Urothelium cell line (cell line): ENCODE data around the gene MYO7B.

Experiments used
- DNase-seq: peaks from one replicate; pipeline ENCODE4 v3.0.0; 2011; ENCODE audit warnings: low spot score, mixed read lengths
- FAIRE-seq: peaks from 2 replicates; lab custom pipeline; 2011; peaks lifted over from hg19 to GRCh38; lab: Jason Lieb, UNC

Gene MYO7B

DNA sequence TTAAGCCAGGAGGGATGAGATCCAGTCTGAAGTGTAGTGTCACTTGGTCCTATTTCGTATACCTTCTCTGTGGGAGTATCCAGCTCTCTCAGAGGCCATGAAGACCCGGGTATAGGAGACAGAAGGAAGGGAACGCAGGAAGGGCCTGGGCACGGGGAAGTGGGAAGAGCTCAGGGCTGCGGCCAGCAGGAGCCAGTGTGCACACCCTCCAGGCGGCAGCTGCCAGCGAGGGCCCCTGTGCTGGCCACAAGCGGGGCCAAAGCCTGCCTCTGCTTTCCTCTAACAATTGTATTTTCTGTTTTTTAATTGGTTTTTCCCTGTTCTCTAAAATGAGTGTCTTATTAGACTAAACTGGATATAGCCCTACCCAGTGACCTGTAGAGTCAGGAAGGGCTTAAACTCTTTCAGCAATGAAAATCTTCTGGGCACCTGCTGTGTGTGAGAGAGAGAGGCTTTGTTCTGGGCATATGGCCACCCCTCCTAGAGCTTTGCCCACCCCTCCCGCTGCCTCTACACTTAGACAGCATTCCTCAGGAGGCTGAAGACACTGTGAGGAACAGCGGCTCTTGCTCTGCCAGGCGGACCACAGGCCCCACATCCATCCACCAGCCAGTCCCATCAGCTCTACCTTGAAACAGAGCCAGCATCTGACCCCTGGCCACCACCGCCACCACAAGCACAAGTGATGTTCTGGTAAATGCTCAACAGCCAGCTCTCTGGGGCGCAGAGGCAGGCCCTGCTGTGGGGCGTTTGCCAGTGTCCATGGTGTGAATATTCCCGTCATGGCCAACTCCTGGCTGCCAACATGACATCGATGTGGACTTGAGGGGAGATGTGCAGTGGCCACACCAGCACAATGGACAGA is 120.0 kb downstream of the MYO7B start:
- FAIRE-seq, result no peak

DNA sequence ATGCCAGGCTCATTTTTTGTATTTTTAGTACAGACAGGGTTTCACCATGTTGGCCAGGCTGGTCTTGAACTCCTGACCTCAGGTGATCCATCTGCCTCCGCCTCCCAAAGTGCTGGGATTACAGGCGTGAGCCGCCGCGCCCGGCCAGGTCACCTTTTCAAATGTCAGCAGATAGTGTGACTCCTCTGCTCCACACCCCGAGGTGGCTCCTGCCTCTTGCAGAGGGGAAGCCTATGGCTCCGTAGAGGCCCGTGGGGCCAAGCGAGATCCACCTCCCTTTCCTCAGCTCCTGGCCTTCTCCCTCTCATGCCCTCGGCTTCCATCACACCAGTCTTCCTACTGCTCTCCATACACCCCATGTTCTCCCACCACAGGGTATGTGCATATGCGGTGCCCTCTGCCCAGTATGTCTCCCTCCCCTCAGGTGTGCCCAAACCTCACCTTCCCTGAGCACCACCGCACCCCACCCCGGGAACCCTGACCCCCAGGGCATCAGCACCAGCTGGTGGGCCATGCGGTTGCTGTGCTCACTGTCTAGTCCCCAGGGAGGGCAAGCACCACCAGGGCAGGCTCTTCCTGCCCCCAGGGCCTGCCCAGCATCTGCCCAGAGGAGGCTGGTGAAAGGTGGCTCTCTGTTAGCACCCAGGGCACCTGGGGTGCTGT is 121.2 kb downstream of the MYO7B start:
- FAIRE-seq, result peak; percentile 30
- no peak for DNase-seq

More for the DNA sequence above, 120.0 kb downstream of the MYO7B start:
- no peak for DNase-seq

DNA sequence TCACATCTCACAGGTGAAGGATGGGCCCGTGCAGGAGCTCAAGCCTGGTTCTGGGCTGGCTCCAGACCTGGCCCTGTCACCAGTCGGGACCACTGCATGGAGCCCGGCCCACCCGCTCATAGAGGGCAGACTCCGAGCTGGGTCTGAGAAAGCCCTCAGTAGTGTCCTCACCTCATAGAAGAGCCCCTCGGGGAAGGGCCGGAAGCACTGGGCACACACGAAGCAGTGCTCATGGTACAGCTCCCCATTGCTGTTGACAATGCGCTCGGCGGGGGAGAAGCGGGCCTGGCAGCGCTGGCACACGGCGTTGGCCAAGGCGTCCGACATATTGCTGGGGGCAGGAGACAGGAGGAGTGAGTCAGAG is 121.7 kb downstream of the MYO7B start:
- FAIRE-seq, result no peak

DNA sequence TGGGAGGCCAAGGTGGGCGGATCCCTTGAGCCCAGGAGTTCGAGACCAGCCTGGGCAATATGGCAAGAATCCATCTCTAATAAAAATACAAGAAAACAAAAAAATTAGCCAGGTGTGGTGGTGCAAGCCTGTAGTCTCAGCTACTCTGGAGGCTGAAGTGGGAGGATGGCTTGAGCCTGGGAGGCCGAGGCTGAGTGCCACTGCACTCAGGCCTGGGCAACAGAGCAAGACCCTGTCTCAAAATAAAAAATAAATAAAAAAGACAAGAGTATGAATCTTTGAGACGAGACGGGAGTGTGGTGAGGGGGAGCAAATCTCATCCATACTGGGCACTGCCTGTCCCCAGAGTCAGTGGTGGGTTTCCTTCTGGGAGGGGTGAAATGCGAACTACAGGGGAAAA is 122.7 kb downstream of the MYO7B start:
- no peak for FAIRE-seq
- no peak for DNase-seq

More for the DNA sequence above, 121.7 kb downstream of the MYO7B start:
- DNase-seq, result no peak

DNA sequence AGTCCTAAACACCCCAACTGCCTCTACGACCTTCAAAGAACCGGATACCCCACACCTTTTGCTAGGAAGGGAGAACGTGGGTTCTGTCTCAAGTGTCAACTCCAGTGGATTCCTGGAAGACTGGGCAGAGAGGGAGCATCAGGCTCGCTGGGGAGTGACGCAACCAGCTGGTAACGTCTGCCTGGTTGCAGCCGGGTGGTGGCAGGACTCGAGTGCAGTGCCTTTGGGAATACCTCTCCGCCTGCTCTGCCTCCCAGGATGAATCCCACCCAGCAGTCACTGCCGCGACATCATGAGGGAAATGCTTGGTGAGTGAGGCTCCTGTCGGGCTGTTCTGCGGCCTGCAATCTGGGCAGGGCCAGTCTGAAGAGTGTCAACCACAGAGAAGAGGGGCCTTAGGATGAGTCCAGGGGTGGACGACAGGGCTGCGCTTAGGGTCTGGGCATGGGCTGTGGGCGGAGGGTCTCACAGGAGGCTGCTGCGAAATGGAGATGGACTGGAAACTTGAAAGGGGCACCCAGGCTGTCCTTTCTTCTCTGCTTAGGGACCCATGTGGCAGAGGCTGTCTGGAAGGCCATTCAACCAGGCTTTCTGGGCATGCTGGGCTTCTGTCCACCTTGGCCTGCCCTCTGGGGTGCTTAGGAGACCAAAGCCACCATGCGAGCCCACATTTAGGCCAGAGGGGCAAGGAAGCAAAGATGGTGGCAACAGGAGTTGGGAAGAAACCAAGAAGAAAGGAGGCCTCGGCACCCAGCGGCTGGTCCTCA is 123.3 kb downstream of the MYO7B start:
- no peak for FAIRE-seq

DNA sequence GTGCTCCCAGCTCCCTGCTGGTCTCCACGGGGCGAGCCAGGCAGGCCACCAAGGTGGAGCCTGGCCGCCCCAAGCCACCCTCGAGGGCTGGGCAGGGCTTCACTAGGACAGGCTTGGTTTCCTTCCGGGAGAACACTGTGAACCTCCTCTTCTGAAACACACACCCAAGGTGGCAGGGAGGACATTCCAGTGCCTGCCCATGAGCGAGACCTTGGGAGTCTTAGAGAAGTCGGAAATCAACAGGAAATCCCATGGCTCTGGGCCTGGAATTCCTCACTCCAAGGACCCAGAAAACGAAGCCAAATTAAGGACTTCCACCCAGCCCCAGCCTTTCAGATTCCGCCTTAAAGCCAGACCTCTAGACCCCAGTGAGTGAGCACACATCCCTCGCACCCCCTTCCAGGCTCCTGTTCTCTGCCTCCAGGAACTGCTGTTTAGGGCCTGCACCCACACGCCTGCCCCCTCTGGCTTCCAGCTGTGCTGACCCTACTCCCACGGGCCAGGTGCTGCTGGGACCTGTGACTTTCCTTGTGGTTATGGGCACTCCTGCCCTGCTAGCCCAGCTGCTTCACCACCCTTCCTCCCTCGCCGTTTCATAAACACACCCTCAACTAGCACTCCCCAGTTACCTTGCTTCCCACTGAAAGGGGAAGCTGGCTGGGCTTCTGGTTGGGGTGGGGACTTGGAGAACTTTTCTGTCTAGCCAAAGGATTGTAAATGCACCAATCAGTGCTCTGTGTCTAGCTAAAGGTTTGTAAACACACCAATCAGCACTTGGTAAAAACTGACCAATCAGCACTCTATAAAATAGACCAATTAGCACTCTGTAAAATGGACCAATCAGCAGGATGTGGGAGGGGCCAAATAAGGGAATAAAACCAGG is 124.2 kb downstream of the MYO7B start:
- no peak for FAIRE-seq
- no peak for DNase-seq

More for the DNA sequence above, 123.3 kb downstream of the MYO7B start:
- DNase-seq, result no peak

DNA sequence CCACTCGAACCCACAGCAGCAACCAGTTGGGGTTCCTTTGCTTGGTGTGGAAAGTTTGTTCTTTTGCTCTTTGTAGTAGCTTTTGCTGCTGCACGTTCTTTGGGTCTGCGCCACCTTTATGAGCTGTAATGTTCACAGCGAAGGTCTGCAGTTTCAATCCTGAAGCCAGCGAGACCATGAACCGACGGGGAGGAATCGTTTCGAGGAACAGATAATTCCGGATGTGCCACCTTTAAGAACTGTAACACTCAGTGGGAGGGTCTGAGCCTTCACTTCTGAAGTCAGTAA is 124.8 kb downstream of the MYO7B start:
- no peak for FAIRE-seq

DNA sequence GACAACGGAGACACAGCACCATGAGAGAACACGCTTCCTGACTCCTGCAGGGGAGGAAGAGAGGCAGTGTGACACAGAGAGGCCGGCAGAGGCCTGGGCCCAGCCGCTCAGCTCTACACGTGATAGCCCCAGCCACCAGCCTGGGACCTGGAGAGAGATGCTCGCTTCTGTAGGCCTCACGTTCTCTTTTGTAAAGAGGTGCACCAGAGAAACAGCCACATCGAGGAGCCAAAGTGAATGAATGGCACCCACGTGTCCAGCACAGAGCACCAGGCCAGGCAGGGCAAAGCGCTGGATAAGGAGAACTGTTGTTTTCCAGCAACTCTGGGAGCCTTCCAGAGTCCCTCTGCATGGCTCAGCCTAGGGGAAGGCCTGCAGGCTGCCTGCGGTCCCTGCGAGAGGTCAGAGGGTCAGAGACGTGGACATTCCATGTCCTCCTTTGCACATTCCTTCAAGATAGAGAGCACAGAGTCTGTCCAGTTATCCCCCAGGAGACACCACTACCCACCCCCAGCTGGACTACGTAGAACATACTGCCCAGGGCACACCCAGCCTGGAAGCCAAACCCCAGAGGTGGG is 125.7 kb downstream of the MYO7B start:
- FAIRE-seq, result no peak
- no peak for DNase-seq

More for the DNA sequence above, 124.8 kb downstream of the MYO7B start:
- DNase-seq, result no peak

DNA sequence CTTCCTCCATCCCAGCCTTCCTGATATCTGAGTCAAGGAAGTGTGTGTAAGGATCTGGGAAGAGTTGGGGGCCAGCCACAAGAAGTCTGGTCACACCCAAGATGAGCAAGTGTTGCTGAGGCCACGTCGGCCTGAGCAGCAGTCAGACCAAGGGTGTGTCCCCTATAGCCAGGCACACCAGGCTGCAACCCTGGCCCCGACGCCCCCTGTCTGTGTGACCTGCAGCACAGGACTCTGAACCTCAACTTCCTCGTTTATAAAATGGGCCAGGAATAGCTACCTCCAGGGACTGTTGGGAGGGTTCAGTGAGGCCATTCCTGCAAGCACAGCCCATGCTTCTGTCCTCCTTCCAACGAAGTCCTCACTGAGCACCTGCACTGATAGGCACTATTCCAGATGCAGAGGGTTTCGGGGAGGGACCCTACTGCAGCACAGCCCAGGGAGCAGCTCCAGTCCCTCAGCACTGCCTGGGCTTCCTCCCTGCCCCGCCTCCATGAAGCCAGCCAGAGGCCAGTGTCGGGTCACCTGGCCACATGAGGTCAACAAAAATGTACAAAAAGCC is 126.5 kb downstream of the MYO7B start:
- no peak for DNase-seq
- FAIRE-seq, result no peak

DNA sequence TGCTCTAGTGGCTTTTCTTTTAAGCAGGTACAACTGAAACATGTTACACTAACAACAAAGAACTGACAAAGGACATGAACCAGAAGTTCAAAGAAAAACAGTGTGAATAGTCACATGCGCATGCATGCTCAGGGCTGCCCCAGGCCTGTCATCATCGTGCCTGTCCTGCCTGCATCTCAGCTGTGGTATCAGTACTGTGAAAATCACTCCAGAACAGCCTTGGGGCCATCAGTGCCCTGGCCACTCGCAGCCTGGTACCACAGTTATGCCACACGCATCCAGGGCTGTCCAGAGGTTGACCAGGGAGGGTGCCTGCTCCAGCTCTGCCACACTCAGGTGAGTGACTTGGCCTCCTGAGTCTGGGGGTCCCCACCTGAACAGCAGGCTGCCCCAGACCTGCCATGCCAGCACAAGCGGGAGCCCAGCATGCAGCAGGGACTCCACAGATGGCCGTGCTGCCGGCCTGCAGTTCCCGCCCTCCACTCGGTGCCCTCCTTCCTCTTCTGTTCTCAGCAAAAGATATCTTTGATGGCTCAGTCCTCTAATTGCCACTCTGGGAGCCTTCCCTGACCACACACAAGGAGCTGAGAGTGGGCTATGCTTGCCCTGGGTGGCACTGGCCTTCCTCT is 127.6 kb downstream of the MYO7B start:
- peak; percentile 56 for FAIRE-seq

DNA sequence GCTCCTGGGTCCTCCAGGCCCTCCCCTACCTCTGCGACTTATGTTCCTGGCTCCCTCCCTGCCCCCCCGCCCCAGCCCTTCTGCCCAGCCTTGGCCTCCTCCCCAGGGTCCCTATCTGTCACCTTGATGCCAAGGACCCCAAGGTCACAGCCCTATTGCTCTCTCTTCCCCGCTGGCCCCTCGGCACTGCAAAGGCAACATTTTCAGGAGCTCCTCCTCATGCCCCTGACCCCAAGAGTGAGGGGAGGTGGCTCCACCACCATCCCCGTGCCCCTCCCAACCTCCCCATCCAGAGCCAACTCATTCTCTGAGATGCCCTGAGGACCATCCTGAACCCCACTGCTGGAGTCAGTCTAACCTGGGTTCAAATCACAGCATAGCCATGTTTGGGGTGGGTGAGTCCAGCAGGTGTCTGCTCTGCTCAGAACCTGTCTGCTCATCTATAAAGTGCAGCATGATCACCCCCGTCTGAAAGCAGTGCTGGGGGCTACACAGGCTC is 128.1 kb downstream of the MYO7B start:
- DNase-seq (no peak), FAIRE-seq (no peak)

More for the DNA sequence above, 127.6 kb downstream of the MYO7B start:
- DNase-seq, result no peak

DNA sequence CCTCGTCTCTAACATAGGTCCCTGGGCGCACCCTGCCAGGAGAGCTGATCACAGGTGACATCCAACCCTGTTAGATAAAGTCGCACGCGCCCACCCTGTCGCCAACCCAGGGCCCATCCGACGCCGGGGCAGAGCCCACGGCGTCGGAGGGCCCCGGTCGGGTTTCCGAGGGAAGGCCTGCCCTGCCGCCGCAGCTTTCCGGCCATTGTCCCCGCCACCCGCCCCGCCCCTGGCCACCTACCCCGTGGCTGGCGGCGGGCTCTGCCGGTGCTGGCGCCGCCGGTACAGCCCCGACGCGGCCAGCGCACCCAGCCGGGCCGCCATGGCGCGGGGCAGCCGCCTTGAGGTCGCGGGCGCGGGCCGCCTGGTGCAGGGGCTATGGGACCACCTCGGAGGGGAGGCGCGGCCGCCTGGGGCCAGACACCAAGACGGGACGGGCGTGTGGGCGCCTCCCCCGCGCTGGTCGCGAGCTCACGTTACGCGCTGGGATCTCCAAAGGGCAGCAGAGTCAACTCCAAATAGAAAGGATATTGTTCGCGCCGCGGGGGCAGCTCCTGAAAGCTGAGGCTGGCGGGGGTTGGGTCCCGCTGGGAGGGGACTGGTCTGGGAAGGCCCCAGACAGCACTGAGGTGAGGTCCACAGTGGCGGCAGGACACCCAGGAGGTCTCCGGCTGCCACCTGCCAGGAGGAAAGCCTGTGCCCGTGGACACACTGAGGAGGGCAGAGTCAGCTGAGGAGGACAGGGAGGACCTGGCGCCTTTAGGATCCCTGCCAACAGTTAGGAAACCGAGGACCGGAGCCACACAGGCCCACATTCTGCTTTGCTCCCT is 128.8 kb downstream of the MYO7B start:
- DNase-seq (no peak), FAIRE-seq (no peak)

DNA sequence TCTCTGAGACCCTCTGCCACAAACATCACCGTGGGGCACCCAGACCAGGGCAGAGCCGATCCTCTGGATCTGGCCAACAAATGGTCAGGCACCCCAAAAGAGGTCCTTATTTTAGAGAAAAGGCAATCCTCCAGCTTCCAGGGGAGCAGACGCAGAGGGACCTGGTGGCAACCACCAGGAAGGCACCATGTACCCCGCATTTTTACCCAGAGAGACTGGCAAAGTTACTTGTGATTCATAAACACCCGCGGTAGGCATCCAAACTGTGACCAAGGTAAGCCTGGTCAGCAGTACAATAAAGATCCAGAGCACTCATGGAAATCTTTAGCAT is 129.4 kb downstream of the MYO7B start:
- FAIRE-seq, result no peak

DNA sequence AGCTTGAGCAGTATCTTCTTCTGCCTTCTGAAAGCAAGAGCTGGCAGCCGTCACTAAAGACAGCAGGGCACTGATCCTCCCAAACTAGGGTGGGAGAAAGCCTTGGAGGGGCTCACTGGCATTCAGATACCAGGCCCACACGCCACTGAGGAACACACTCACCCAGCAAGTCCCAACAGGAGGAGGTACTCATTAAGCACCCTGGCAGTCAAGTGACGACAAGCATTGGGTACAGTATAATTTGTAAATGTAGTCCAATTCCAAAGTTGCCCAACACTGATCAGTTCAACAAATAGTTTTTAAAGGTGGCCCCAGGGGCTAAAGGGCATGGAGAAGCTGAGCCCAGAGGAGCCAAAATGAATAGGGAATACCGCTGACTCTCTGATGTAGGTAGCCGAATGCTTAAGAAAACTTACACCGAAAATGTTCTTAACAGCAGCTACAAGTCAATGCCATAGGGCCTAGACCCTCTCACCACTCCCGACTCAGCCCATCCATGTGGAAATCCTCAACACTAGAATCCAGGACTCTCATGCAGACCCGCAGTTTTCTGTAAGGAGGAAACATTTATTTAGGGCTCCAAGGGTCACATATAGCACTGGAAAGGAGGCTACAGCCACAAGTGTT is 129.9 kb downstream of the MYO7B start:
- FAIRE-seq (no peak), DNase-seq (no peak)

More for the DNA sequence above, 129.4 kb downstream of the MYO7B start:
- DNase-seq, result no peak

DNA sequence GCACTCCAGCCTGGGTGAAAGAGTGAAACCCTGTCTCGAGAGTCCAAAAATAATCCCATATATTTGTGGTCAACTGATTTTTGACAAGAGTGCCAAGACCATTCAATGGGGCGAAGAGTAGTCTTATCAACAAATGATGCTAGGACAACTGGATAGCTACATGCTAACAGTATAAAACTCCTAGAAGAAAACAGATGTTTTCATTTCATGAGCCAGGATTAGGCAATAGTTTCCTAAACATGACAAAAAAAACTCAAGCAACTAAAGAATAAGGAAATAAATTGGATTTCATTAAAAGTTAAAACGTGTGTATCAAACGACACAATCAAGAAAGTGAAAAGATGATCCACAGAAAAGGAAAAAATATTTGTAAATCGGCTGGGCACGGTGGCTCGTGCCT is 133.6 kb downstream of the MYO7B start:
- FAIRE-seq (no peak), DNase-seq (no peak)

DNA sequence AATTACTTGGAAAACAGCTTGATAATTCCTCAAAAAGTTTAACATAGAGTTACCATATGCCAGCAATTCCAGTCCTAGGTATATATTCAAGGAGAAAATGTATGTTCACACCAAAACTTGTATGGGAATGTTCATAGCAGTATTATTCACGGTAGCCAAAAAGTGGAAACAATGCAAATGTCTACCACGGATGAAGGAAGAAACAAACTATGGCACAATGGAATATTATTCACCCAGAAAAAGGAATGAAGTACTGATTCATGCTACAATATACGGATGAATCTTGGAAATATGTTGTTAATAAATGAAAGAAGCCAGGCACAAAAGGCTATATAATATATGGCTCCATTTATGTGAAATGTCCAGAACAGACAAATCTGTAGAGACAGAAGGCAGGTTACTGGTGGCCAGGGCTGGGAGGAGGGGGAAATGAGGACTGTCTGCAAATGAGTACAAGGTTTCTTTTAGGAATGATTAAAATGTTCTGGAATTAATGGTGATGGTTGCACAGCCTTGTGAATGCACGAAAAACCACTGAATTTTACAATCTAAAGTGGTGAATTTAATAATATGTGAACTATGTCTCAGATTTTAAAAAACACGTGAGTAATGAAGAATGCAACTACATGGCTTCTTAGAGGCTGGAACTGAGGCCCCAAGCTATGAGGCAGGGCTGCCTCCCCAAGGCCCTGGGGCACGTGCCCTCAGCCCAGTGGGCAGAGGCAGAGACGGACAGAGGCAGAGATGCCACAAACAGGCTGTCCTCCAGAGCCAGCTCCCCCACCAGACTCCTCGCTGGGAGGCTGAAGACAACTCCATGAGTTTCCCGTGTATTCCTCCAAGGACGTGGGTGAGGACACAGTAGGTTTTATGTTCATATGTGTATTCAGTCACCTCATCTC is 134.8 kb downstream of the MYO7B start:
- FAIRE-seq, result no peak
- DNase-seq, result no peak

DNA sequence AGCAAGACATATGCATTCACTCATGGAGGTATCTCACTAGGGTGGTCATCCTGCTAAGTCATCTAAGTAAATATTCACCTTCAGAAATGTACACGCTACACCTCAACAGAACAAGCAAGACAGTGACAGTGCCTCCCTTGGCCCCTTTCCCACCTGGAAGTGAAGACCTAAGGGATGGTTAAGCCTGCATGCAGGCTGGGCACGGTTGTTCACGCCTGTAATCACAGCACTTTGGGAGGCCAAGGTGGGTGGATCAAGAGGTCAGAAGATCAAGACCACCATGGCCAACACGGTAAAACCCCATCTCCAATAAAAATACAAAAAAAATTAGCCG is 135.4 kb downstream of the MYO7B start:
- DNase-seq (no peak), FAIRE-seq (no peak)
